Measurements from ENCODE around the gene LIMA1. TPM values are rescaled to one million over a fixed set of nuclear protein-coding genes. Genes with fewer than 3 reads are reported as not detected.

The LIMA1 gene
- total RNA-seq, 1 donor from 2014 or later: 25.5 TPM

- H3K27me3 Mint-ChIP-seq (ENCODE audit: low read depth): no peaks in the 10 kb centered on the region
- no peak for TF ChIP-seq CTCF (conservative IDR thresholded peaks at IDR 0.05)
- H3K4me3 Mint-ChIP-seq: no peak overlapping the region
- H3K4me1 Mint-ChIP-seq: no peaks in the 10 kb centered on the region
- no peak overlapping the region for H3K27ac Mint-ChIP-seq (ENCODE audit: unreplicated experiment)
- H3K9me3 Mint-ChIP-seq: no peaks in the 10 kb centered on the region
- no peak for DNase-seq (ENCODE audit: low read depth, low spot score)
- peaks cover 3% of the 10 kb centered on the region for H3K36me3 Mint-ChIP-seq (ENCODE audit: low read depth)
Observed at GRCh38 chr12:50198829-50199228, 84.5 kb downstream of the LIMA1 start.

GRCh38 chr12:50197297-50197727 is 86.0 kb downstream of the LIMA1 start:
- Mint-ChIP-seq H3K27ac (ENCODE audit: unreplicated experiment) (no peak overlapping the region), H3K4me1 (no peaks in the 10 kb centered on the region), H3K36me3 (ENCODE audit: low read depth) (peaks cover 7% of the 10 kb centered on the region), H3K9me3 (no peaks in the 10 kb centered on the region), H3K27me3 (ENCODE audit: low read depth) (no peaks in the 10 kb centered on the region), H3K4me3 (no peak overlapping the region)
- DNase-seq (ENCODE audit: low read depth, low spot score): no peak
- no peak for TF ChIP-seq CTCF (conservative IDR thresholded peaks at IDR 0.05)

GRCh38 chr12:50196537-50196936 is 86.8 kb downstream of the LIMA1 start:
- Mint-ChIP-seq H3K4me3 (no peak overlapping the region), H3K27ac (ENCODE audit: unreplicated experiment) (no peak overlapping the region), H3K27me3 (ENCODE audit: low read depth) (no peaks in the 10 kb centered on the region), H3K4me1 (no peaks in the 10 kb centered on the region), H3K9me3 (no peaks in the 10 kb centered on the region), H3K36me3 (ENCODE audit: low read depth) (peaks cover 7% of the 10 kb centered on the region)
- no peak for TF ChIP-seq CTCF (conservative IDR thresholded peaks at IDR 0.05)
- DNase-seq (ENCODE audit: low read depth, low spot score): no peak

- no peak for DNase-seq (ENCODE audit: low read depth, low spot score)
- Mint-ChIP-seq H3K27me3 (ENCODE audit: low read depth) (no peaks in the 10 kb centered on the region), H3K9me3 (no peaks in the 10 kb centered on the region), H3K4me3 (no peak overlapping the region), H3K27ac (ENCODE audit: unreplicated experiment) (peak overlapping the region; percentile 39), H3K36me3 (ENCODE audit: low read depth) (peaks cover 7% of the 10 kb centered on the region), H3K4me1 (no peaks in the 10 kb centered on the region)
- TF ChIP-seq CTCF (conservative IDR thresholded peaks at IDR 0.05): no peak
Observed at GRCh38 chr12:50195832-50196231, 87.5 kb downstream of the LIMA1 start.

GRCh38 chr12:50192908-50193307 is 90.4 kb downstream of the LIMA1 start:
- no peaks in the 10 kb centered on the region for H3K4me1 Mint-ChIP-seq
- H3K36me3 Mint-ChIP-seq (ENCODE audit: low read depth): peaks cover 4% of the 10 kb centered on the region
- no peak for TF ChIP-seq CTCF (conservative IDR thresholded peaks at IDR 0.05)
- no peaks in the 10 kb centered on the region for H3K27me3 Mint-ChIP-seq (ENCODE audit: low read depth)
- H3K27ac Mint-ChIP-seq (ENCODE audit: unreplicated experiment): no peak overlapping the region
- H3K4me3 Mint-ChIP-seq: no peak overlapping the region
- DNase-seq (ENCODE audit: low read depth, low spot score): no peak
- H3K9me3 Mint-ChIP-seq: no peaks in the 10 kb centered on the region

- H3K27ac Mint-ChIP-seq (ENCODE audit: unreplicated experiment): no peak overlapping the region
- peaks cover 4% of the 10 kb centered on the region for H3K36me3 Mint-ChIP-seq (ENCODE audit: low read depth)
- H3K27me3 Mint-ChIP-seq (ENCODE audit: low read depth): no peaks in the 10 kb centered on the region
- no peaks in the 10 kb centered on the region for H3K9me3 Mint-ChIP-seq
- H3K4me3 Mint-ChIP-seq: no peak overlapping the region
- no peaks in the 10 kb centered on the region for H3K4me1 Mint-ChIP-seq
- TF ChIP-seq CTCF (conservative IDR thresholded peaks at IDR 0.05): no peak
- DNase-seq (ENCODE audit: low read depth, low spot score): no peak
Observed at GRCh38 chr12:50192236-50192635, 91.1 kb downstream of the LIMA1 start.

Measured in neural crest cell (in vitro differentiated cells).